Natural killer cell (primary cell): ENCODE results near the gene MUC5B. TPM values are rescaled to one million over a fixed set of nuclear protein-coding genes. Genes with fewer than 3 reads are reported as not detected.

ENCODE experiments used
- ATAC-seq, 3 donors: fragments of 150-1000 bp in 2 of 3; fragments of 200-7000 bp in 1 of 3; cut with Tn5 transposase; 1 replicate in 1 of 3; 2 replicates in 2 of 3; pipeline ENCODE4 v1.10.0; 2021; ENCODE audit warnings: mild to moderate bottlenecking in 2 of 3, moderate library complexity in 2 of 3
- DNase-seq, 2 donors: peaks; one replicate each; pipeline versions ENCODE4 v3.0.0 to v3.0.0-alpha.2; 2013 to 2021; ENCODE audit warnings: mixed read lengths in 1 of 2
- H3K27ac ChIP-seq: one replicate; pipeline ENCODE4 v1.5.1; 2013; ENCODE audit warnings: mild to moderate bottlenecking, low read length
- H3K27me3 ChIP-seq: one replicate; pipeline ENCODE4 v1.6.1; 2013; ENCODE audit warnings: low read length; ENCODE audit not compliant: control insufficient read depth, insufficient read depth
- H3K36me3 ChIP-seq: one replicate; pipeline ENCODE4 v1.6.1; 2013; ENCODE audit warnings: low read length; ENCODE audit not compliant: control insufficient read depth, insufficient read depth
- H3K4me1 ChIP-seq: one replicate; pipeline ENCODE4 v1.6.1; 2013; ENCODE audit warnings: low read length; ENCODE audit not compliant: control insufficient read depth, insufficient read depth
- H3K4me3 ChIP-seq: one replicate; pipeline ENCODE4 v1.5.1; 2013; ENCODE audit warnings: low read length
- H3K9me3 ChIP-seq: one replicate; pipeline ENCODE4 v1.6.1; 2013; ENCODE audit warnings: low read length; ENCODE audit not compliant: control insufficient read depth, insufficient read depth
- H3K27ac Mint-ChIP-seq, 2 donors: one replicate each; pipeline ENCODE4 v1.8.0; 2022; ENCODE audit warnings: mild to moderate bottlenecking in 2 of 2, mixed read lengths in 2 of 2, moderate library complexity in 1 of 2
- H3K27me3 Mint-ChIP-seq, 2 donors: one replicate each; pipeline ENCODE4 v1.8.0; 2022; ENCODE audit warnings: low read depth in 2 of 2, mixed read lengths in 2 of 2
- H3K36me3 Mint-ChIP-seq: one replicate; pipeline ENCODE4 v1.8.0; 2022; ENCODE audit warnings: mixed read lengths
- H3K4me1 Mint-ChIP-seq, 2 donors: one replicate each; pipeline ENCODE4 v1.8.0; 2022; ENCODE audit warnings: mixed read lengths in 2 of 2
- H3K4me3 Mint-ChIP-seq: one replicate; pipeline ENCODE4 v1.8.0; 2022; ENCODE audit warnings: mild to moderate bottlenecking, moderate library complexity, mixed read lengths
- H3K9me3 Mint-ChIP-seq, 2 donors: one replicate each; pipeline ENCODE4 v1.8.0; 2022; ENCODE audit warnings: mixed read lengths in 2 of 2
- CTCF ChIP-seq: fragments of 200-600 bp; IDR thresholded peaks from one replicate; pipeline ENCODE4 v1.8.0; 2022; ENCODE audit warnings: antibody characterized with exemption
- WGBS: methylation state at CpG from one replicate; pipeline ENCODE4 v1.1.7; 2013; ENCODE audit warnings: missing lambda C conversion rate; ENCODE audit not compliant: insufficient coverage; 5-methylcytosine and 5-hydroxymethylcytosine counted together
- intact Hi-C: fragments of 100-400 bp; cut with micrococcal nuclease; formaldehyde crosslinking; loops from one replicate; pipeline ENCODE4 v1.14.2; 2022
- total RNA-seq, 4 donors: library from RNA; stranded (reverse); fragments of 120-200 nt in 1 of 4; gene quantifications; one replicate each; pipeline versions ENCODE4 v1.2.3 to v1.2.4, GENCODE V29; 2013 to 2022

MUC5B gene
- total RNA-seq, 3 donors from 2014 or later (not counting 1 experiment from before 2014, with no cell fraction given): not detected

DNA sequence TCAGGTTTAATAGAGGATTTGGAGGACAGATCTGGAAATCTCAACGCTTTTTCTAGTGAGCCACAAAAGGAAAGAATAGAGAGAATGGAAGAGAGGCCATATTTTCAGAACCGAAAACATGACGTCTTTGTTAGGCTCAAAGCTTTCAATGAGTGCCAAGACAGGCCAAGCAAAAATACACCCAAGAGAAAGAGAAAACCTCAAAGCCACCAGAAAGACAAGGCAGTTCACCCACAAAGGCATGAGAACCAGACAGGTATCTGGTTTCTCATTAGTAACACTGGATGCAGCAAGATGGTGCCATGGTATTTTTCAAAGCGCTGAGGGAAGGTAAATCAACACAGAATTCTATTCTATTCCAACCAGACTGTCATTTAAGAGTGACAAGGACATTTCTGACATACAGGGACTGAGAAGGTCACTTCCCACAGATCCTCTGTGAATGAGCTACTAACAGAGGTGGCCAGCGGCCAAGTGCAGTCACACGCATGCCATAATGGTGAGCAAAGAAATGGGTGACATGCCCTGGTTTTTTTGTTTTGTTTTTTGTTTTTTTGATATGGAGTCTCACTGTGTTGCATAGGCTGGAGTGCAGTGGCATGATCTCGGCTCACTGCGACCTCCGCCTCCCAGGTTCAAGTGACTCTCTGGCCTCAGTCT lies 44.7 kb downstream of the MUC5B start:
- H3K27ac Mint-ChIP-seq: no peak overlapping the region
- H3K36me3 Mint-ChIP-seq: no peaks in the 10 kb centered on the region
- no peak overlapping the region for H3K4me3 ChIP-seq
- ATAC-seq: no peak
- 84% methylated on average over 9 of the region's 9 CpGs for WGBS
- no peak overlapping the region for H3K4me3 Mint-ChIP-seq
- H3K36me3 ChIP-seq: no peaks in the 10 kb centered on the region
- DNase-seq: peak in 1 of 2 donors; percentile 48
- H3K4me1 Mint-ChIP-seq: peaks cover 6 to 8% of the 10 kb centered on the region in 2 donors
- H3K27me3 ChIP-seq: no peaks in the 10 kb centered on the region
- intact Hi-C loops: no loop called here
- H3K4me1 ChIP-seq: peaks cover 7% of the 10 kb centered on the region
- no peaks in the 10 kb centered on the region for H3K9me3 Mint-ChIP-seq
- no peaks in the 10 kb centered on the region for H3K9me3 ChIP-seq
- no peak for TF ChIP-seq CTCF
- H3K27ac ChIP-seq: no peak overlapping the region
- no peaks in the 10 kb centered on the region for H3K27me3 Mint-ChIP-seq

- Mint-ChIP-seq H3K27ac (no peak overlapping the region), H3K9me3 (no peaks in the 10 kb centered on the region), H3K4me3 (no peak overlapping the region), H3K27me3 (no peaks in the 10 kb centered on the region), H3K4me1 (no peaks in the 10 kb centered on the region), H3K36me3 (no peaks in the 10 kb centered on the region)
- Histone ChIP-seq H3K9me3 (no peaks in the 10 kb centered on the region), H3K4me3 (no peak overlapping the region), H3K27me3 (no peaks in the 10 kb centered on the region), H3K36me3 (peaks cover 3% of the 10 kb centered on the region), H3K27ac (no peak overlapping the region), H3K4me1 (peaks cover 7% of the 10 kb centered on the region)
- 89% methylated on average over 5 of the region's 5 CpGs for WGBS
- intact Hi-C loops: no loop called here
- TF ChIP-seq CTCF: no peak
- DNase-seq (no peak), ATAC-seq (no peak)
These were observed 47.1 kb downstream of the MUC5B start for GRCh38 chr11:1269957-1270356.

GRCh38 chr11:1270476-1270875 lies 47.6 kb downstream of the MUC5B start:
- H3K4me1 ChIP-seq: peaks cover 12% of the 10 kb centered on the region
- no peak for TF ChIP-seq CTCF
- H3K36me3 ChIP-seq: peaks cover 3% of the 10 kb centered on the region
- Mint-ChIP-seq H3K27ac (no peak overlapping the region), H3K4me1 (peaks cover 2 to 5% of the 10 kb centered on the region in 2 donors), H3K9me3 (no peaks in the 10 kb centered on the region), H3K4me3 (no peak overlapping the region), H3K27me3 (no peaks in the 10 kb centered on the region), H3K36me3 (no peaks in the 10 kb centered on the region)
- H3K9me3 ChIP-seq: no peaks in the 10 kb centered on the region
- WGBS: 93% methylated on average over 10 of the region's 10 CpGs
- H3K4me3 ChIP-seq: no peak overlapping the region
- ATAC-seq: no peak
- DNase-seq: no peak
- no peak overlapping the region for H3K27ac ChIP-seq
- H3K27me3 ChIP-seq: no peaks in the 10 kb centered on the region
- intact Hi-C loops: no loop called here

- Histone ChIP-seq H3K27ac (no peak overlapping the region), H3K36me3 (peaks cover 3% of the 10 kb centered on the region), H3K4me3 (no peak overlapping the region), H3K9me3 (no peaks in the 10 kb centered on the region), H3K4me1 (peaks cover 17% of the 10 kb centered on the region), H3K27me3 (no peaks in the 10 kb centered on the region)
- DNase-seq (no peak), ATAC-seq (no peak)
- intact Hi-C loops: no loop called here
- no peaks in the 10 kb centered on the region for H3K27me3 Mint-ChIP-seq
- no peak for TF ChIP-seq CTCF
- H3K27ac Mint-ChIP-seq: no peak overlapping the region
- 78% methylated on average over 13 of the region's 13 CpGs for WGBS
- no peak overlapping the region for H3K4me3 Mint-ChIP-seq
- H3K4me1 Mint-ChIP-seq: peaks cover 7 to 10% of the 10 kb centered on the region in 2 donors
- H3K36me3 Mint-ChIP-seq: no peaks in the 10 kb centered on the region
- H3K9me3 Mint-ChIP-seq: no peaks in the 10 kb centered on the region
These were observed 48.1 kb downstream of the MUC5B start for GRCh38 chr11:1271002-1271401.
